GM19455 (cell line): ENCODE data around the gene PPP1R1C.
A peak's percentile ranks its signal among the peaks of the same experiment; 100 is the strongest.

ENCODE experiments used
- ATAC-seq: cut with Tn5 transposase; IDR thresholded peaks from one replicate; pipeline ENCODE4 v1.9.1; 2021; ENCODE audit not compliant: unreplicated experiment

Gene PPP1R1C

DNA sequence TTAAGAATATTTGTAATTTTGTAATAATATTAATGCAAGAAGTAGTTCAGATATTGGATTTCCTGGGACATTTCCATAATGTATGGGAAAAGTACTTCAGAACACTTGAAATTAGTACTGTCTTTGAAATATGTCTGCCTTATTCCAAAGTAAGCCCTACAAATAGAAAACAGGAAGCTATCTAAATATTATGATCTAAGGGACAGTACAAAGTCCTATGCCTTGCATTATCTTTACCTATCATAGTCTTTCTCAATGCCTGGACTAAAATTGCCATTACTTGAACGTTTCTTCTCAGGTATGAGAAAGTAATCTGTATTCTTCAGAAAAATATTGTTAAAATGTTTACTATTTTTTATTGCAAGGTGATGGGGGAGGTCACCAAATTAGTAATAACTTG, 113.0 kb downstream of the PPP1R1C start:
- ATAC-seq, result no peak

DNA sequence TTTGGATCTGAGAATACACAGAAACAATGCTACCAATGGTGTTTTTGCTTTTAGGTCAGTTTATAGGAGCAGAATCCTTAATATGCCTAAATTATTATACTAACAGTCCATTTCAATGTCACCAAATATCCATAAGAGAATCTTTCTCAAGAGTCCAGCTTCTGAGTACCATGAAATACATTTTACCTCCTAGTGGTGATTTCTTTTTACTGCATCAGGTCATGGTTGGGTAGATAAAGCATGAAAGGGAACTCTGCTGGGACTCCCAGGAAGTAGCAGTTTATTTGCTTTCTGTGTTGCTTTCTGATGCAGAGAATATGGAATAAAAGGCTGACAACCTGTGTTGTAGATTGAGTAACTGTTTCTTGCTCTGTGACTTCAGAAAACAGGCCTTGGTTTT, 115.6 kb downstream of the PPP1R1C start:
- ATAC-seq, result peak; percentile 58

DNA sequence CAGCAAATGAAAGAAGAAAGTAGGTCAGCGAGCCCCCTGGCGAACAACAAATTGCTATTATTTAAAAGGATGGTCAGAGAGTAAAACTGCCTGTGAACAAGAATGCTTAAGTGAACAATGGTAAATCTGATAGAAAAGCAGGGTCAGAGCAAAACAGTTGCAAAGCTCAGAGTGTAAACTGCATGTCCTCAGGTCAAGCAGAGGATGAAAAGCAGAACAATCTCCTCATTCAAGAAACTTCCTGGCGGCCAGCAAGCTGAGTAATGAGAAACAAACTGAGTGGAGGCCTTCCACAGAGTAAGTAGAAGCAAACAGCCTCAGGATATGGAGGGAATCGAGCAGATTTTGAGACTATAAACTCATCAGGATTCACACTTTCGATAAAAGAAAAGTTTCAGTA, 117.9 kb downstream of the PPP1R1C start:
- ATAC-seq, result no peak

DNA sequence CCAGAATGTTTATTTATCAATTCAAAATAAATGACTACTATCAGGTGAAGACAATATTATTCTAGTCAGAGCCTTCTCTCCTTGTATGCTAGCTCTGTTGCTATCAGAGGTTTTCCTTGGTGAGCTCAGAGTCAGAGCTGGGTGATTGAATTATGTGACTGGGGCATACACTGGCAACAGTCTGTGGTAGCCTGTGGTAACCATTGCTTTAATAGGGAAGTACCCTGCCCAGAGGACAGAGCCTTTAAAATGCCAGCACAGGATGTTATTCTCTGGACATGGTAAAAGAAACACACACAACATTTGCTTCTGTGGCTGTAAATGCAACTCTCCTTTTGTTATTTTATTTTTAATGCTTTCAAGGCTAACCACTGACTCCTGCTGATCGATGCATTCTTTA, 124.7 kb downstream of the PPP1R1C start:
- no peak for ATAC-seq

DNA sequence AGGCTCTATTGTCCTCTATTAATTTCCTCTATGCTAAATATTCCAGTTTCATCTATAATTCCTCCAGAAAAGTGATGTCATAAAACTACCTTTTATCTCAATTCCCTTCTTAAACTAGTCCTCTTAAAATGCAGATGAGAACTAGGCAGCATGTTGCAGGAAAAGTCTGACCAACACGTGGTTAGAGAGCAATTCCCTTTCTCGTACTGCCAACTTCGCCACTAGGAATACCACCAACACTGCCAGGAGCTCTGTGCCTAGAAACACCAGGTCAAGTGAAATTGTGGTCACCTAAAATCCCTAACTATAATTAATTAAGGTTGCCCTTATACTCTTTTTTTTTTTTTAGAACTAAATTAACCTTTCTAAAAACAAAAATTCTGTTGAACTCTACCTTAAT, 127.7 kb downstream of the PPP1R1C start:
- ATAC-seq, result no peak

- ATAC-seq, result no peak
Observed at GRCh38 chr2:182115258-182115657, 129.6 kb downstream of the PPP1R1C start.

DNA sequence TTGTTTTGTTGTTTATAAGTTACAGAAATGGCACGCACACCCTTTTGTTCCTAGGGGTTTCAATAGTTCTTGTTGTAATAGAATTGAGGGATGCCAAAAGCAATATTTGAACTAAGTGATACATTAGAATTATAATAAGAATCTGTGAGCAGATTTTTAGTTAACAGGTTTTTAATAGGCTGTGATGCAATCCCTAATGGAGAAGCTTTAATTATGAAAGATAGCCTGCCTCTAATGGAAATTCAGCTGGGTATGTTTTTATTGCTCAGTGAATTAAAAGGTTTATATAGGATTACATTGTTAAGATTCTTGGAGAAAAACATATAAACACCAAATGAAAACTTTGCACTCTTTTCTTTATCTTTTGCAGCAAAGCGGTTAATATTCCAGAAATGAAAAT, 131.1 kb downstream of the PPP1R1C start:
- no peak for ATAC-seq

- no peak for ATAC-seq
Observed at GRCh38 chr2:182117196-182117595, 131.5 kb downstream of the PPP1R1C start.

GRCh38 chr2:182128821-182129707, 143.4 kb downstream of the PPP1R1C start:
- no peak for ATAC-seq

DNA sequence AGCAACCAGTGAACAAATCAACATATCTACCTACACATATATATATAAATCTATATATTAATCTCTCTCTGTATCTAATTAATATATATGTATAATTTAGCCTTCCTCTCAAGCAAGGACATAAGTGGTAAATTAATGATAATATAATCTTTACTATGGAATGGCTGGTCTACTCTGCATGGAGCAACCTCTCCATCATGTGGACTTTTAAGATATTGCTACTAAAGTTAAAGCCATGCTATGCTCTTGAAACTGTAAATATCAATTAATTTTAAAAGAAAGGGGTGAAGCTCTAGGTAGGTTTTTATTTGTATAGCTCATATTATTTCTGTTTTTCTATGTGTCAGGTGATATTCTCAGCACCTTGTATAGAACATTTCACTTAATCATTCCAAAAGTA, 147.0 kb downstream of the PPP1R1C start:
- no peak for ATAC-seq

DNA sequence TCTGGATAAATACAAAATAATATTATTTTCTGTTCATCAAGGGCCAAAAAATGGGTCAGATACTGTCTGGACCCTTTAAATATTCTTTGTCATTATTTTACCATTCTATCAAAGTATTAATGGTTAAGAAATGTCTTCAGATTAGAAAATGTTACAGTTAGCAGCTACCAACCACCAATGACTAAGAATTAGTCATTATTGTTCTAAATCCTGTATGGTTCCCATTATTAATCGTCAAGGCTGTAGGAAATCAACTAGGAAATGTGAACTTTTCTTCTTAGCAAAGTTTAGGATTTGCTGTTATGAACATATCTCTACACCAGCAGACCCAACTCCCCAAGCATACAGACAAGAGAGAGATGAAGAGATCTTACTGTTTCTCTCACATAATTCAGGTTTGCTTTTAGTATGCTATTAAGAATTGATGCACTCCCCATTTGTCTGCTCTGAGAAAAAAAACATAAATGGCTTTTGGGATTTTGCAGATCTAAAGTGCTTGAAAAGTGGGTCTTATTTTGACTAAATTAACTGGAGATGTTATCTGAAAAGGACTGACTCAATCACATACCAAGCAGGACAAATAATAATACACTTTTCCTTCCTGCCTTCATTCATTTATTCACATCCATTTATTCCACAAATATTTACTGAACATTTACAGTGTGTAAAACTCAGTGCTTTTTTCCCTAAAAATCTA, 147.7 kb downstream of the PPP1R1C start:
- no peak for ATAC-seq

DNA sequence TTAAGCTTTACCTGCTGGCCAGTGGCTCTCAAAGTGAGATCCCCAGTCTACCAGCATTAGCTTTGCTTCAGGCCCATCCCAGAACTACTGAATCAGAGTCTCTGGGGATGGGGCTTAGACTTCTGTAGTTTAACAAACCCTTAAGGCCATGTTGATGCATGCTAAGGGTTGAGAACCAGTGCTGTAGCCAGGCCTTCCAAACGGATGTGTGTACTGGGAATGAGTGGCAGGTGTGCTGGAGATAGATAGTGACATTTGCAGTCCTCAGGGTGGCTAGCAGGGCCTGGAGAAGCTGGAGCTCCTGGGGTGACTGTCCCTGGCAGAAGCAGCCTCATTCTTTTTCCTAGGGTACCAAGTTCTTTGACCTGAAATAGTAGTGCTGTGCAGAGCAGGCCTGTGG, 148.5 kb downstream of the PPP1R1C start:
- no peak for ATAC-seq

DNA sequence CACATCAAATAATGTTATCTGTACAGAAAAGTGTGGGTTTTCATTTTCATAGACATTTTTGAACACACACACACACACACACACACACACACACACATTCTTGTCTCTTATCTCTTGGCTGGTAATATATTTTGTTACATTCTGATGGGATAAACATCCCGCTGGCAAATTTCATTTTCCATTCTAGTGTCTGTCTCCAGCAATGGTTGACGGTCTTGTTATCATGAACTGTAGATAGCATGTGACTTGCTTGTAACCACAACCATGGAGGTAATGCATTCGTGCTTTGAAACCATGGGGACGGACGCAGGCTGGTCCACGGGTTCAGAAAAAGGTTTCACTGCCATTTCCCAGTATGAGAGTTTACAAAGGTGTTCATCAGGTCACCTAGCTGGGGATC, 156.4 kb downstream of the PPP1R1C start:
- ATAC-seq, result no peak

GRCh38 chr2:182144041-182144775, 158.6 kb downstream of the PPP1R1C start:
- no peak for ATAC-seq

DNA sequence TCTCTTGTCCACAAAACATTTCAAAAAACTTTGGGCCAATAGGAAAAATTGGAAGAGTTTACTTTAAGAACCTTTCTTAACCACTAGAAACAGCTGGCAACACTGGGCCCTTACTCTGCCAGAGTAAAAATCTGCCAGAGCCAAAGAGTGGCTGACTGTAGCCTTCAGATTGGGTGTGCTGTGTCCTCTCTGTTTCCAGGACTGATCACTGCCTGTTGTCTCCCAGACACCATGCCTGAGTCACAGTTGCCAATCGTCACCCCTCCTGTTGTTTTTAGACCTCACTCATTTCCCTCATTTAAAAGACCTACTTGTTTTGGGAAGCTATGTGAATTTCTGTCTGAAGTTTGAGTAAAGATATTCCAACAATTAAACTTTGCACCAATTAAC, 159.1 kb downstream of the PPP1R1C start:
- no peak for ATAC-seq

GRCh38 chr2:182148344-182148743, 162.7 kb downstream of the PPP1R1C start:
- no peak for ATAC-seq

DNA sequence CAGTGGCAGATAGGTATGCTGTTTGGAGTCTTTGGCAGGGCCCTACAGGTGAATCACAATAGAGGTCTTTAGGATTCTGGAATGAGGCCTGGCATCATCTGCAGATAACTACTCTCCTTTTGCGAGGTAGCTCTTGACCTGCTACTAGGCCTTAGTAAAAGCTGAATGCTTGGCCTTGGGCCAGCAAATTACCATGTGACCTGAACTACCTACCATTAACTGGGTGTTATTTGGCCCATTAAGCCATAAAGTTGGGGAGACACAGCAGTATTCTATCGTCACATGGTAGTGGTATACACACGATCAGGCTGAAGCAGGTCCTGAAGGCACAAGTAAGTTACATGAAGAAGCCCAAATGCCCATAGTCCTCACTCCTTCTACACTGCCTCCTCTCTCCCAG, 178.2 kb downstream of the PPP1R1C start:
- no peak for ATAC-seq

- ATAC-seq, result no peak
Observed at GRCh38 chr2:182164686-182165085, 179.0 kb downstream of the PPP1R1C start.

- ATAC-seq, result no peak
Observed at GRCh38 chr2:182165202-182165601, 179.5 kb downstream of the PPP1R1C start.

DNA sequence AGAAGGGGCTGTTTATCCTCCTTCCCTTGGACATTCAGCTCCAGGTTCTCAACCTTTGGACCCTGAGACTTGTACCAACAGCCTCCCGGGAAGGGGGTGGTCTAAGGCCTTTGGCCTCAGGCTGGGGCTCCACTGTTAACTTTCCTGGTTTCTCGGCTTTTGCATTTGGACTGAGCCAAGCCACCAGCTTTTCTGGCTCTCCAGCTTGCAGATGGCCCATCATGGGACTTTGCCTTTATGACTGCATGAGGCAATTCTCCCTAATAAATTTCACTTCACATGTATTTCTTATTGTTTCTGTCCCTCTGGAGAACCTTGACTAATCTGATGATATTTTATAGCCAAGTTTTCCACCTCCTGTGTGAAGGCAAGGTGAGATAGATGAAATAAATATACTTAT, 180.8 kb downstream of the PPP1R1C start:
- ATAC-seq, result no peak

- ATAC-seq, result no peak
Observed at GRCh38 chr2:182166841-182167240, 181.2 kb downstream of the PPP1R1C start.
